Bronchial epithelial cell (primary cell): ENCODE results near the gene POLN. TPM values are rescaled to one million over a fixed set of nuclear protein-coding genes. Genes with fewer than 3 reads are reported as not detected.
A peak's percentile ranks its signal among the peaks of the same experiment; 100 is the strongest.
"Not testable (repeated sequence)": the region's sequence is repeated elsewhere in the genome, so short reads cannot be mapped to it uniquely, and the experiment has no call there.

Experiments used
- DNase-seq: peaks from one replicate; pipeline ENCODE4 v3.0.0-alpha.2; 2010; ENCODE audit warnings: low read depth
- FAIRE-seq: peaks from 2 replicates; lab custom pipeline; 2011; peaks lifted over from hg19 to GRCh38; lab: Jason Lieb, UNC
- H3K27me3 ChIP-seq: 2 replicates; pipeline ENCODE4 v1.5.1; 2011; ENCODE audit warnings: low read length; ENCODE audit not compliant: control insufficient read depth, insufficient read depth
- H3K36me3 ChIP-seq: 2 replicates; pipeline ENCODE4 v1.5.1; 2011; ENCODE audit warnings: low read length; ENCODE audit not compliant: control insufficient read depth, insufficient read depth
- H3K4me3 ChIP-seq: 2 replicates; pipeline ENCODE4 v1.5.1; 2011; ENCODE audit warnings: mild to moderate bottlenecking, low read depth, low read length, control low read depth
- CTCF ChIP-seq: IDR thresholded peaks from 2 replicates; pipeline ENCODE4 v1.5.1; 2011; ENCODE audit warnings: mild to moderate bottlenecking, moderate library complexity, low read length, control low read depth, inconsistent platforms; ENCODE audit not compliant: insufficient read depth, severe bottlenecking
- total RNA-seq: library from RNA; depleted of rRNA; stranded (reverse); fragments of >200 nt; gene quantifications from 2 replicates; pipeline ENCODE4 v1.2.1, GENCODE V29; 2014

POLN gene
- total RNA-seq, 1 donor from 2014 or later = 1.6 TPM

DNA sequence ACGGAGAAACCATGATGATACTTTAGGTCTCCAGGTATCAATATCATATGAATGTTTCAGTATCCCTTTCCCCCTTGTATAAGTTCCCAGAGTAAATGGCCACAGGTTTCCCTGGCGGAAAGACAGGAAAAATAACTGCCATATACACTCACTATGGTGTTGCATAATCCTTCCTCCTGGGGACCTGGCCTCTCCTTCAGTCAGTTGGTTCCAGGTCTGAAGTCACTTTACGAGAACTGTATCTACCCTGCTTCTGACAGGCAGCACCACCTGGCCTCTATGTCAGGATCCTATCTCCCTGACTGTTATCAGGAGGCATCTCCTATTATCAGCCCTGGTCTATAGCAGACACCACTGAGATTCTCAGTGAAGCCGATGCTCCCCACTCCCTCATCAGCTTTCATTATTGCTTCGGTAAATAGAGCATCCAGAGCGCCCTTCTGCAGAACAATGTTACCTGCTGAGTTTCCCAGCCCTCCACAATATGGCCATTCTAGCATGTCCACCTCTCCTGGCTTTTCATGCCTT is 22.6 kb downstream of the POLN start:
- no peaks in the 10 kb centered on the region for H3K27me3 ChIP-seq
- H3K36me3 ChIP-seq = no peaks in the 10 kb centered on the region
- TF ChIP-seq CTCF = no peak
- DNase-seq (no peak), FAIRE-seq (no peak)
- no peak overlapping the region for H3K4me3 ChIP-seq

- FAIRE-seq = no peak
- Histone ChIP-seq H3K36me3 (no peaks in the 10 kb centered on the region), H3K4me3 (no peak overlapping the region), H3K27me3 (no peaks in the 10 kb centered on the region)
- DNase-seq = no peak
- no peak for TF ChIP-seq CTCF
Measured at GRCh38 chr4:2218436-2218835, 23.5 kb downstream of the POLN start.

GRCh38 chr4:2217726-2218125 is 24.2 kb downstream of the POLN start:
- Histone ChIP-seq H3K36me3 (no peaks in the 10 kb centered on the region), H3K4me3 (no peak overlapping the region), H3K27me3 (no peaks in the 10 kb centered on the region)
- DNase-seq (peak; percentile 56), FAIRE-seq (no peak)
- TF ChIP-seq CTCF = no peak

DNA sequence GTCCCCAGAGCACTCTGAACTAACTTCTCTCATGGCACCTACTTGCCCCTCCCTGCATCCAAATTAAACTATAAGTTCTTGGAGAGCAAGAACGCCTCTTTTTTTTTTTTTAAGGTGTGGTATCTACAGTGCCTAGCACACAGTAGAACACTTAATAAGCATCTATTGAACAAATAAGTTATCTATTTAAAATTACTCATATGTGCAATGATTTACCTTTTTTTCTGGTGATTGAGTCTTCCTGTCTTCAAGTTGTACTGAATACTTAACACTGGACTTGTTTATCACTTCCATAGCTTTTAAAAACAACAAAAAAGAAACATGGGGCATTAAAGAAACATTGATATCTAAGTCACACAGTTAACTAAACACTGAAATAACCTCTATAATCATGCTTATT is 29.1 kb downstream of the POLN start:
- FAIRE-seq (no peak), DNase-seq (no peak)
- TF ChIP-seq CTCF = no peak
- H3K4me3 ChIP-seq = no peak overlapping the region
- no peaks in the 10 kb centered on the region for H3K27me3 ChIP-seq
- no peaks in the 10 kb centered on the region for H3K36me3 ChIP-seq

GRCh38 chr4:2202789-2203188 is 39.1 kb downstream of the POLN start:
- not testable (repeated sequence) for H3K36me3 ChIP-seq, H3K27me3 ChIP-seq, FAIRE-seq, DNase-seq, H3K4me3 ChIP-seq

- Histone ChIP-seq H3K27me3 (no peaks in the 10 kb centered on the region), H3K4me3 (no peak overlapping the region), H3K36me3 (no peaks in the 10 kb centered on the region)
- FAIRE-seq (no peak), DNase-seq (peak; percentile 26)
- no peak for TF ChIP-seq CTCF
Measured at GRCh38 chr4:2194496-2194895, 47.4 kb downstream of the POLN start.
